HepG2 (cell line): ENCODE results near the gene MT4. TPM values are rescaled to one million over a fixed set of nuclear protein-coding genes. Genes with fewer than 3 reads are reported as not detected.
A peak's percentile ranks its signal among the peaks of the same experiment; 100 is the strongest.

Experiments used
- ATAC-seq: fragments of 200-7000 bp; cut with Tn5 transposase; 3 replicates; pipeline ENCODE4 v1.9.1; 2020; ENCODE audit warnings: mild to moderate bottlenecking, moderate library complexity
- BruUV-seq: library from RNA; stranded (reverse); fragments of 400-500 nt; replicated peaks from 2 replicates; lab custom pipeline; 2021; lab: Mats Ljungman, UMichigan
- CTCF ChIA-PET: fragments of 300-600 bp; formaldehyde crosslinking; extraction: SDS; loops from one replicate; lab custom pipeline; 2021; ENCODE audit warnings: low total read pairs, inconsistent platforms, low intra/inter-chr PET ratio; lab: Yijun Ruan, JAX
- POLR2A ChIA-PET: fragments of 350-600 bp; sonication (Branson Sonifier 250); formaldehyde crosslinking; loops from one replicate; lab custom pipeline; 2020; ENCODE audit warnings: antibody characterized with exemption, inconsistent platforms; lab: Yijun Ruan, JAX
- DNase-seq: peaks from one replicate; pipeline ENCODE4 v3.0.0-alpha.2; 2015; ENCODE audit warnings: low spot score
- FAIRE-seq: peaks from 3 replicates; lab custom pipeline; 2011; peaks lifted over from hg19 to GRCh38; lab: Jason Lieb, UNC
- H2AFZ ChIP-seq: one replicate; pipeline ENCODE4 v1.6.1; 2011; ENCODE audit warnings: low read length, inconsistent platforms
- H3K27ac ChIP-seq: fragments of 300-600 bp; 3 replicates; pipeline ENCODE4 v1.8.0; 2011; ENCODE audit warnings: mixed run types, mild to moderate bottlenecking, mixed read lengths, low read length, inconsistent platforms; ENCODE audit not compliant: insufficient read depth; ENCODE audit errors: extremely low read length
- H3K27me3 ChIP-seq, 2 experiments: fragments of 200-600 bp in 1 of 2; 2 replicates in 1 of 2; 3 replicates in 1 of 2; pipeline versions ENCODE4 v1.6.0 to v1.8.0; 2011; ENCODE audit warnings: low read length in 2 of 2, mild to moderate bottlenecking in 2 of 2, moderate library complexity in 2 of 2, inconsistent platforms in 1 of 2; ENCODE audit not compliant: insufficient read depth in 2 of 2, control insufficient read depth in 1 of 2
- H3K36me3 ChIP-seq, 2 experiments: fragments of 200-600 bp in 1 of 2; replicated peaks in 1 of 2; 2 replicates in 1 of 2; 3 replicates in 1 of 2; pipeline versions ENCODE4 v1.5.1 to v1.8.0; 2011; ENCODE audit warnings: low read length in 2 of 2, inconsistent platforms in 1 of 2; ENCODE audit not compliant: insufficient read depth in 2 of 2, control insufficient read depth in 1 of 2
- H3K4me1 ChIP-seq: 2 replicates; pipeline ENCODE4 v1.5.1; 2012; ENCODE audit warnings: low read length, inconsistent platforms; ENCODE audit not compliant: insufficient read depth
- H3K4me2 ChIP-seq: 2 replicates; pipeline ENCODE4 v1.6.0; 2011; ENCODE audit warnings: low read depth, low read length, inconsistent platforms
- H3K4me3 ChIP-seq, 3 experiments: fragments of 200-600 bp in 1 of 3; sonication (generic), shearing (Covaris generic) in 1 of 3; replicated peaks in 1 of 3; 2 replicates each; pipeline ENCODE4 v1.5.1; 2011 to 2016; ENCODE audit warnings: low read length in 3 of 3, inconsistent platforms in 2 of 3, low read depth in 2 of 3, mild to moderate bottlenecking in 2 of 3, control low read depth in 1 of 3, mixed read lengths in 1 of 3; ENCODE audit not compliant: insufficient read depth in 1 of 3
- H3K79me2 ChIP-seq: one replicate; pipeline ENCODE4 v1.6.1; 2011; ENCODE audit warnings: low read length, inconsistent platforms; ENCODE audit not compliant: insufficient read depth
- H3K9ac ChIP-seq: 2 replicates; pipeline ENCODE4 v1.6.0; 2011; ENCODE audit warnings: mild to moderate bottlenecking, low read depth, low read length, inconsistent platforms; ENCODE audit not compliant: insufficient read depth
- H3K9me3 ChIP-seq: 2 replicates; pipeline ENCODE4 v1.5.1; 2012; ENCODE audit warnings: mild to moderate bottlenecking, low read length
- H4K20me1 ChIP-seq: 2 replicates; pipeline ENCODE4 v1.6.0; 2011; ENCODE audit warnings: inconsistent platforms, mild to moderate bottlenecking, low read length, moderate library complexity; ENCODE audit not compliant: insufficient read depth
- CEBPZ ChIP-seq: IDR thresholded peaks from 2 replicates; pipeline ENCODE4 v1.6.1; 2012; ENCODE audit warnings: low read length, improper control_type of control experiment
- LCORL ChIP-seq, 2 experiments: fragments of 450-650 bp in 1 of 2; sonication (generic) in 1 of 2; formaldehyde crosslinking in 1 of 2; IDR thresholded peaks; 2 replicates each; pipeline versions ENCODE4 v1.5.0 to v1.6.1; 2017 to 2020; ENCODE audit warnings: antibody characterized with exemption in 1 of 2, missing genetic modification reagents in 1 of 2
- ONECUT2 ChIP-seq: sonication (generic); formaldehyde crosslinking; IDR thresholded peaks from 2 replicates; pipeline ENCODE4 v1.4.0; 2020; ENCODE audit warnings: missing genetic modification reagents
- SMAD9 ChIP-seq: sonication (generic); formaldehyde crosslinking; IDR thresholded peaks from 2 replicates; pipeline ENCODE4 v1.5.1; 2020; ENCODE audit warnings: mild to moderate bottlenecking, missing genetic modification reagents
- ZHX2 ChIP-seq, 2 experiments: sonication (generic) in 1 of 2; formaldehyde crosslinking in 1 of 2; IDR thresholded peaks; 2 replicates each; pipeline versions ENCODE4 v1.6.1 to v1.9.0; 2014 to 2022; ENCODE audit warnings: antibody characterized with exemption in 1 of 2, borderline replicate concordance in 1 of 2, inconsistent platforms in 1 of 2, low read depth in 1 of 2, missing genetic modification reagents in 1 of 2
- ZMYM2 ChIP-seq: sonication (generic); formaldehyde crosslinking; IDR thresholded peaks from 2 replicates; pipeline ENCODE4 v1.8.0; 2022; ENCODE audit warnings: mild to moderate bottlenecking, missing genetic modification reagents
- ZNF337 ChIP-seq: sonication (generic); formaldehyde crosslinking; IDR thresholded peaks from 2 replicates; pipeline ENCODE4 v1.5.1; 2020; ENCODE audit warnings: missing genetic modification reagents, low read depth, mild to moderate bottlenecking, borderline replicate concordance
- WGBS: methylation state at CpG from one replicate; pipeline ENCODE4 v1.1.6; 2017; ENCODE audit warnings: low lambda C conversion rate; 5-methylcytosine and 5-hydroxymethylcytosine counted together
- in situ Hi-C: cut with HindIII; loops from 2 replicates; pipeline ENCODE4 v1.10.0; 2017; ENCODE audit warnings: low pct_unique_long_range_greater_than_20kb; ENCODE audit not compliant: extremely low pct_ligation_motif_present
- intact Hi-C: fragments of 100-400 bp; cut with micrococcal nuclease; formaldehyde crosslinking; loops from one replicate; pipeline ENCODE4 v1.10.0; 2022; ENCODE audit not compliant: unreplicated experiment
- polyA plus RNA-seq, 8 experiments: library from polyadenylated mRNA; depleted of rRNA in 3 of 8; stranded (reverse) in 7 of 8; unstranded in 1 of 8; fragments of >200 nt; fragmentation: Illumina TruSeq in 4 of 8; extraction: Trizol in 4 of 8; gene quantifications; 2 replicates each; pipeline versions ENCODE4 v1.2.1 to v1.2.3, GENCODE V29; 2011 to 2016; ENCODE audit warnings: low read depth in 4 of 8, missing spikeins in 1 of 8, mixed read lengths in 1 of 8; ENCODE audit not compliant: insufficient read depth in 1 of 8
- total RNA-seq, 5 experiments: library from RNA; depleted of rRNA; stranded (reverse); fragments of >200 nt; fragmentation: Illumina TruSeq; extraction: Trizol; gene quantifications; 2 replicates each; pipeline ENCODE4 v1.2.3, GENCODE V29; 2016; ENCODE audit warnings: low read depth in 1 of 5

Gene MT4
- total and polyA plus RNA-seq, 2 of the 13 experiments (the other 11 are each of a cell fraction or from before 2014, with no cell fraction given), result not detected

GRCh38 chr16:56547949-56548567 is 16.8 kb upstream of the MT4 start:
- ChIA-PET POLR2A (no interaction called here), CTCF (no interaction called here)
- Histone ChIP-seq H2AFZ (no peak overlapping the region), H4K20me1 (no peaks in the 10 kb centered on the region), H3K9me3 (no peaks in the 10 kb centered on the region), H3K27ac (no peak overlapping the region), H3K27me3 (peaks cover 0 to 14% of the 10 kb centered on the region in 2 experiments; a peak in 2 of 5 replicates), H3K4me3 (no peak overlapping the region), H3K79me2 (no peaks in the 10 kb centered on the region), H3K36me3 (no peaks in the 10 kb centered on the region), H3K9ac (no peak overlapping the region), H3K4me2 (0 out of 2 replicates have a peak overlapping the region, but pooled peaks have one; percentile 40), H3K4me1 (peaks cover 70% of the 10 kb centered on the region)
- DNase-seq, result no peak
- 46% methylated on average over 4 of the region's 4 CpGs for WGBS
- TF ChIP-seq LCORL (IDR thresholded peaks at IDR 0.05) (no peak), LCORL (CRISPR knock-in tag; IDR thresholded peaks at IDR 0.05) (0 out of 2 replicates have a peak, but pooled peaks have one; percentile 7), SMAD9 (CRISPR knock-in tag) (no peak)
- BruUV-seq, result no TSS peak
- intact Hi-C loops, result no loop called here
- no peak for ATAC-seq
- no peak for FAIRE-seq
- in situ Hi-C loops, result no loop called here

DNA sequence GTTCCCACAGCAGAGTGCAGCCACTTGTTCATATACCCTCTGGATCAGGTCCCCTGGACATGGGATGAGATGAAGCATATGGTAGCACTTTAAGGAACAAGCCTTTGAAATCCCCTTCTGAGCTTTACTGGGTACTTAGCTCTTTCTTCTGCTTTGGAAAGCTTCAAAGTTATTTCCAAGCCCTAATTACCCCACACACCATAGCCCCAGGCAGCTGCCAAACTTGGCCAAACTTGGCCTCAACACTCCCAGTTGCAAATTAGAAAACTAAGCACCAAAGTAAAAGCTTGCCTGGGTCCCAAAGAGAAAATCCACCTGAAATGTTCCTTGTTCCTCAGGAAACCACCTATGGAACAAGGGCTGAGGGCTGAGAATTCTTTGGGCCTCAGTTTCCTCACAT is 15.7 kb upstream of the MT4 start:
- in situ Hi-C loops (no loop called here), intact Hi-C loops (no loop called here)
- no peaks in the 10 kb centered on the region for H4K20me1 ChIP-seq
- CTCF ChIA-PET, result no interaction called here
- POLR2A ChIA-PET, result interaction anchor here (0.5 kb wide), 1 partner anchor 75 kb away, joined by 3 read pairs; no protein-coding TSS in a partner anchor
- FAIRE-seq, result no peak
- no peak overlapping the region for H3K27ac ChIP-seq
- peaks cover 76% of the 10 kb centered on the region for H3K4me1 ChIP-seq
- H2AFZ ChIP-seq, result no peak overlapping the region
- BruUV-seq, result no TSS peak
- DNase-seq, result no peak
- no peaks in the 10 kb centered on the region for H3K79me2 ChIP-seq
- H3K36me3 ChIP-seq, result no peaks in the 10 kb centered on the region
- H3K27me3 ChIP-seq, result peaks cover 0 to 14% of the 10 kb centered on the region in 2 experiments; a peak in 2 of 5 replicates
- no peak for ATAC-seq
- no peak overlapping the region for H3K9ac ChIP-seq
- H3K4me2 ChIP-seq, result no peak overlapping the region
- H3K4me3 ChIP-seq, result no peak overlapping the region
- no peaks in the 10 kb centered on the region for H3K9me3 ChIP-seq
- TF ChIP-seq ONECUT2 (CRISPR knock-in tag) (no peak), ZHX2 (IDR thresholded peaks at IDR 0.05; ENCODE audit: low read depth) (no peak), ZHX2 (CRISPR knock-in tag; IDR thresholded peaks at IDR 0.05; ENCODE audit: borderline replicate concordance) (no peak), ZNF337 (CRISPR knock-in tag) (no peak), CEBPZ (no peak), ZMYM2 (CRISPR knock-in tag) (no peak)
